ENCODE measurements around the gene CYTH4. TPM values are rescaled to one million over a fixed set of nuclear protein-coding genes. Genes with fewer than 3 reads are reported as not detected.
A peak's percentile ranks its signal among the peaks of the same experiment; 100 is the strongest.
"Not testable (repeated sequence)": the region's sequence is repeated elsewhere in the genome, so short reads cannot be mapped to it uniquely, and the experiment has no call there.

CYTH4 gene
- total and polyA plus RNA-seq, 8 donors = 1.9 to 77.0 (median 6.0) TPM; not detected in 1

- DNase-seq = not testable (repeated sequence)
- peaks cover 14 to 64% (median 41%) of the 10 kb centered on the region in 4 donors for H3K4me1 ChIP-seq
These were observed 46.4 kb downstream of the CYTH4 start for GRCh38 chr22:37328538-37329237.

GRCh38 chr22:37329238-37330140 lies 47.2 kb downstream of the CYTH4 start:
- 65 to 71% (median 67%) methylated on average over 13 to 14 of the region's 14 CpGs for WGBS, 5 donors
- Histone ChIP-seq H3K4me3 (no peak overlapping the region), H3K27me3 (peaks cover 19 to 96% (median 56%) of the 10 kb centered on the region in 3 donors), H3K36me3 (no peaks in the 10 kb centered on the region), H3K27ac (no peak overlapping the region), H3K4me1 (peaks cover 13 to 62% (median 40%) of the 10 kb centered on the region in 4 donors), H3K9me3 (no peaks in the 10 kb centered on the region)
- intact Hi-C loops (cut with DNase I; ENCODE audit: low total_unique reads) = no loop called here
- DNase-seq = peak in 1 of 2 donors; percentile 18
- TF ChIP-seq CTCF (IDR thresholded peaks at IDR 0.05) (no peak), EP300 (IDR thresholded peaks at IDR 0.05) (no peak), POLR2A (IDR thresholded peaks at IDR 0.05) (no peak), POLR2AphosphoS5 (IDR thresholded peaks at IDR 0.05) (no peak)

More at GRCh38 chr22:37328538-37329237, 46.4 kb downstream of the CYTH4 start:
- H3K27me3 ChIP-seq = peaks cover 16 to 96% (median 56%) of the 10 kb centered on the region in 3 donors
- H3K36me3 ChIP-seq; H3K4me3 ChIP-seq; intact Hi-C loops (cut with DNase I; ENCODE audit: low total_unique reads); H3K27ac ChIP-seq; H3K9me3 ChIP-seq: not testable (repeated sequence)
- peak in 1 of 7 experiments; percentile 31 for TF ChIP-seq CTCF (IDR thresholded peaks at IDR 0.05)
- WGBS, 5 donors = 39 to 84% (median 64%) methylated on average over 3 to 6 of the region's 6 CpGs

GRCh38 chr22:37330200-37331033 lies 48.1 kb downstream of the CYTH4 start:
- DNase-seq = peak; percentile 43 to 93
- H3K36me3 ChIP-seq = no peaks in the 10 kb centered on the region

More at GRCh38 chr22:37330200-37331033, 48.1 kb downstream of the CYTH4 start:
- no peak overlapping the region for H3K4me3 ChIP-seq
- no peaks in the 10 kb centered on the region for H3K9me3 ChIP-seq
- H3K27ac ChIP-seq = no peak overlapping the region
- peaks cover 23 to 96% (median 56%) of the 10 kb centered on the region in 3 donors for H3K27me3 ChIP-seq
- TF ChIP-seq CTCF (IDR thresholded peaks at IDR 0.05) = no peak
- no peak for TF ChIP-seq EP300 (IDR thresholded peaks at IDR 0.05)
- no peak for TF ChIP-seq POLR2A (IDR thresholded peaks at IDR 0.05)
- TF ChIP-seq POLR2AphosphoS5 (IDR thresholded peaks at IDR 0.05) = no peak
- WGBS, 5 donors = 53 to 72% (median 71%) methylated on average over 7 to 9 of the region's 9 CpGs
- intact Hi-C loops (cut with DNase I; ENCODE audit: low total_unique reads) = no loop called here
- H3K4me1 ChIP-seq = peaks cover 16 to 62% (median 41%) of the 10 kb centered on the region in 4 donors

Data from stomach (tissue), 9 donors.